A673 (cell line): ENCODE results near the gene BOD1L1. TPM values are rescaled to one million over a fixed set of nuclear protein-coding genes. Genes with fewer than 3 reads are reported as not detected.

ENCODE experiments used
- BruUV-seq: library from RNA; stranded (reverse); fragments of 400-500 nt; replicated peaks from 2 replicates; lab custom pipeline; 2021; lab: Mats Ljungman, UMichigan
- CTCF ChIA-PET: fragments of 300-600 bp; sonication (Branson Sonifier 250); formaldehyde crosslinking; loops from one replicate; lab custom pipeline; 2022; ENCODE audit warnings: antibody characterized with exemption; lab: Charles Lee
- POLR2A ChIA-PET: fragments of 300-600 bp; sonication (Branson Sonifier 250); formaldehyde crosslinking; loops from one replicate; lab custom pipeline; 2022; ENCODE audit warnings: antibody characterized with exemption; ENCODE audit not compliant: low non-redundant PET; lab: Charles Lee
- DNase-seq: peaks from one replicate; pipeline ENCODE4 v3.0.0-alpha.2; 2015; ENCODE audit warnings: low spot score
- H3K27ac ChIP-seq: fragments of 200-600 bp; sonication (generic); 2 replicates; pipeline ENCODE4 v1.5.1; 2016; ENCODE audit warnings: mixed run types, low read depth, mild to moderate bottlenecking, mixed read lengths, antibody characterized with exemption, low read length; ENCODE audit not compliant: poor library complexity, severe bottlenecking
- H3K27me3 ChIP-seq: fragments of 200-600 bp; sonication (generic); replicated peaks from 2 replicates; pipeline ENCODE4 v1.6.1; 2017; ENCODE audit warnings: mixed run types, low read depth, mild to moderate bottlenecking, mixed read lengths, antibody characterized with exemption, low read length; ENCODE audit not compliant: insufficient read depth, poor library complexity
- H3K36me3 ChIP-seq: fragments of 200-600 bp; sonication (generic); 2 replicates; pipeline ENCODE4 v1.6.1; 2016; ENCODE audit warnings: mixed run types, mild to moderate bottlenecking, mixed read lengths, antibody characterized with exemption, low read length; ENCODE audit not compliant: insufficient read depth, poor library complexity, severe bottlenecking
- H3K4me1 ChIP-seq: fragments of 200-600 bp; sonication (generic); 2 replicates; pipeline ENCODE4 v1.6.1; 2017; ENCODE audit warnings: mixed run types, mild to moderate bottlenecking, mixed read lengths, antibody characterized with exemption, low read length; ENCODE audit not compliant: insufficient read depth, poor library complexity, severe bottlenecking
- H3K4me3 ChIP-seq: fragments of 200-600 bp; sonication (generic); 2 replicates; pipeline ENCODE4 v1.5.1; 2016; ENCODE audit warnings: low read depth, mixed run types, mild to moderate bottlenecking, mixed read lengths, low read length; ENCODE audit not compliant: poor library complexity, severe bottlenecking
- H3K9me3 ChIP-seq: fragments of 200-600 bp; sonication (generic); 2 replicates; pipeline ENCODE4 v1.6.1; 2016; ENCODE audit warnings: mixed run types, low read depth, mild to moderate bottlenecking, mixed read lengths, antibody characterized with exemption, low read length; ENCODE audit not compliant: poor library complexity, severe bottlenecking
- CTCF ChIP-seq: fragments of 300-800, 200-600 bp; sonication (generic); conservative IDR thresholded peaks from 2 replicates; pipeline ENCODE4 v1.5.1; 2017; ENCODE audit warnings: low read depth, mild to moderate bottlenecking, antibody characterized with exemption, low read length, moderate library complexity, mixed read lengths
- EZH2 ChIP-seq: fragments of 200-600 bp; sonication (generic); IDR thresholded peaks from 2 replicates; pipeline ENCODE4 v1.6.1; 2017; ENCODE audit warnings: borderline replicate concordance, low read depth, mild to moderate bottlenecking, mixed read lengths, antibody characterized with exemption, low read length; ENCODE audit not compliant: poor library complexity, severe bottlenecking
- intact Hi-C: fragments of 100-400 bp; cut with micrococcal nuclease; formaldehyde crosslinking; loops from one replicate; pipeline ENCODE4 v1.10.0; 2022; ENCODE audit not compliant: unreplicated experiment
- total RNA-seq: library from RNA; stranded (reverse); gene quantifications from 2 replicates; pipeline ENCODE4 v1.2.3, GENCODE V29; 2021

The BOD1L1 gene
- total RNA-seq, 1 experiment from 2014 or later, result 44.8 TPM

GRCh38 chr4:13546142-13546940 is 81.2 kb downstream of the BOD1L1 start:
- POLR2A ChIA-PET, result no interaction called here
- no peak for DNase-seq
- Histone ChIP-seq H3K9me3 (peaks cover 2% of the 10 kb centered on the region), H3K4me1 (peaks cover 5% of the 10 kb centered on the region), H3K27me3 (no peaks in the 10 kb centered on the region), H3K4me3 (peak overlapping the region; percentile 65), H3K27ac (no peak overlapping the region), H3K36me3 (no peaks in the 10 kb centered on the region)
- intact Hi-C loops, result loop anchor here (5.0 kb wide), 2 partner anchors 144 to 294 kb away; no protein-coding TSS in a partner anchor
- TF ChIP-seq EZH2 (no peak), CTCF (no peak)
- BruUV-seq, result no TSS peak
- CTCF ChIA-PET, result no interaction called here

GRCh38 chr4:13545394-13545808 is 82.1 kb downstream of the BOD1L1 start:
- DNase-seq, result no peak
- H3K9me3 ChIP-seq, result no peaks in the 10 kb centered on the region
- POLR2A ChIA-PET, result no interaction called here
- CTCF ChIA-PET, result no interaction called here
- BruUV-seq, result no TSS peak
- peak overlapping the region; percentile 70 for H3K4me3 ChIP-seq
- TF ChIP-seq CTCF (no peak), EZH2 (no peak)
- intact Hi-C loops, result loop anchor here (2.0 to 5.0 kb wide), 3 partner anchors 63 to 293 kb away; no protein-coding TSS in a partner anchor
- H3K27ac ChIP-seq, result peak overlapping the region; percentile 80
- H3K27me3 ChIP-seq, result no peaks in the 10 kb centered on the region
- peaks cover 5% of the 10 kb centered on the region for H3K4me1 ChIP-seq
- H3K36me3 ChIP-seq, result no peaks in the 10 kb centered on the region

DNA sequence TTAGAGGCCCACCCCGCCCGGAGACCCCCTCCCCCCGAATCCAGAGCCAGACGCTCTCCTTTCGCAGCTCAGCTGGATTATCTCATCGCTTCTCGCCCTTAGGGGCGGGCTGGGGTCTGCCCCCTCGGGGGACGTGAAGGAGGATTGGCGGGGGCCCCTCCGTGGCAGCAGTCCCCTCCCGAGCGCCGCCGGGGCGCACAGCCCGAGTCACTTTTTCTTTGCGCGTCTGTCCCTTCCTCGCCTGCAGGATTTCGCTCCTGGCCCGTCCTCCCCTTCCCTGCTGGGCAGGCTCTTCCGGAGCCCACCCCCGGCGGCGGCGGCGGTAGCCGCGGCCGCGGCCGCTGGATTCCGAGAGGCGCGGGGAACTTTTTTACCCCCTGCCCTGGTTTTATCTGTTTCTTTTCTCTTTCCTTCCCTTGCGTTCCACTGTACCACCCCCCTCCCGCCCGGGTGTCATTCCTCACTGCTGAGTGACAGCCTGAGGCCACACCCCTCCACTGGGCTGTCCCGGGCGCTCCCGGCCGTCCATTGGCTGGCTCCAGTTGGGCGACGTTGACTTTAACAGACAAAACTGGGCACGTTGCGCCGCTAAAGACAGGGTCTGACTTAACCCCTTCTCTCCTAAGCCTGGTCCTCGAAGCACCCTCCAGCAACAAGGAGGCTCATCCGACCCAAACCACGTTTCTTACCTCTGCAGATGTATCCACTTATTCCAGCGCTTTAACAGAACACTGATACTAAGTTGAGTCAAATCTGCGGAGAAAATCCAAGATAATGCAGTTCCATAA is 82.7 kb downstream of the BOD1L1 start:
- intact Hi-C loops, result loop anchor here (2.0 to 5.0 kb wide), 3 partner anchors 62 to 292 kb away; no protein-coding TSS in a partner anchor
- ChIA-PET CTCF (no interaction called here), POLR2A (no interaction called here)
- H3K4me3 ChIP-seq, result peak overlapping the region; percentile 70
- BruUV-seq, result no TSS peak
- no peaks in the 10 kb centered on the region for H3K27me3 ChIP-seq
- H3K27ac ChIP-seq, result peak overlapping the region; percentile 80
- H3K4me1 ChIP-seq, result peaks cover 5% of the 10 kb centered on the region
- no peaks in the 10 kb centered on the region for H3K36me3 ChIP-seq
- peak; percentile 97 for DNase-seq
- TF ChIP-seq CTCF (no peak), EZH2 (no peak)
- no peaks in the 10 kb centered on the region for H3K9me3 ChIP-seq
